HL-60 (cell line): Measurements from ENCODE around the gene IWS1.

ENCODE experiments used
- CTCF ChIP-seq: IDR thresholded peaks from one replicate; pipeline ENCODE4 v1.5.1; 2011; ENCODE audit warnings: low read length, control low read depth, inconsistent platforms; ENCODE audit not compliant: insufficient read depth
- GABPA ChIP-seq: IDR thresholded peaks from 2 replicates; pipeline ENCODE4 v1.6.1; 2012; ENCODE audit warnings: low read depth
- POLR2AphosphoS5 ChIP-seq: IDR thresholded peaks from 2 replicates; pipeline ENCODE4 v1.6.1; 2012; ENCODE audit warnings: low read depth
- TF ChIP-seq, protein P1 (sequence below): IDR thresholded peaks from 2 replicates; pipeline ENCODE4 v1.6.1; 2012; ENCODE audit warnings: low read depth; ENCODE audit not compliant: insufficient replicate concordance

DNA sequence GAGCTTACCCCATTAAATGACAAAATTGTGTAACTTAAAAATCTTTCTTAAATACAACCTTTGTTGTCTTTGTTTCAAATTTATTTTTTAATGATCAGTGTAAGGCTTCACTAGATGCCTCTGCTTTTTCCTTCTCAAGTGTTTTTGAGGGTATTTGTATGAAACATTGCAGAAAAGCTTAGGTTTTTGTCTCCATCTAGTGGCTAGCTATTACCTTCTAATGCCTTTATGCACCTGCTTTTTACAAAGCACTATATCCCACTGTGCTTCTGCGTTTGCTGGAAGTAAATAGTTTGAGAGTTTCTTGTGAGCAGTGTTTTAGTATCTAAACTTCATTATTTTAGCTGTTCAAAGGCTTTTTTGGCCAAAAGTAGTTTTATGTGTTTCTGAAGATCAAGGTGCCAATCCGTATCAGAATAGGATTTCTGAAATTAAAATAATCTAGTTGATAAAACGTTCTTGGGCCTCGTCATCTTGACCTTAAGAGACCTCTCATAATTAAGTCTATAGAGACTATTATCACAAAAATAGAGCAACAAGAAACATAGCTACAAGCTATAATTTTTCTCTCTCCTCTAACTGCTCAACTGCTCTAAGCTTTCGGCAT is 47.0 kb downstream of the IWS1 start:
- TF ChIP-seq GABPA = no peak
- TF ChIP-seq CTCF = peak; percentile 35
- TF ChIP-seq, protein P1, sequence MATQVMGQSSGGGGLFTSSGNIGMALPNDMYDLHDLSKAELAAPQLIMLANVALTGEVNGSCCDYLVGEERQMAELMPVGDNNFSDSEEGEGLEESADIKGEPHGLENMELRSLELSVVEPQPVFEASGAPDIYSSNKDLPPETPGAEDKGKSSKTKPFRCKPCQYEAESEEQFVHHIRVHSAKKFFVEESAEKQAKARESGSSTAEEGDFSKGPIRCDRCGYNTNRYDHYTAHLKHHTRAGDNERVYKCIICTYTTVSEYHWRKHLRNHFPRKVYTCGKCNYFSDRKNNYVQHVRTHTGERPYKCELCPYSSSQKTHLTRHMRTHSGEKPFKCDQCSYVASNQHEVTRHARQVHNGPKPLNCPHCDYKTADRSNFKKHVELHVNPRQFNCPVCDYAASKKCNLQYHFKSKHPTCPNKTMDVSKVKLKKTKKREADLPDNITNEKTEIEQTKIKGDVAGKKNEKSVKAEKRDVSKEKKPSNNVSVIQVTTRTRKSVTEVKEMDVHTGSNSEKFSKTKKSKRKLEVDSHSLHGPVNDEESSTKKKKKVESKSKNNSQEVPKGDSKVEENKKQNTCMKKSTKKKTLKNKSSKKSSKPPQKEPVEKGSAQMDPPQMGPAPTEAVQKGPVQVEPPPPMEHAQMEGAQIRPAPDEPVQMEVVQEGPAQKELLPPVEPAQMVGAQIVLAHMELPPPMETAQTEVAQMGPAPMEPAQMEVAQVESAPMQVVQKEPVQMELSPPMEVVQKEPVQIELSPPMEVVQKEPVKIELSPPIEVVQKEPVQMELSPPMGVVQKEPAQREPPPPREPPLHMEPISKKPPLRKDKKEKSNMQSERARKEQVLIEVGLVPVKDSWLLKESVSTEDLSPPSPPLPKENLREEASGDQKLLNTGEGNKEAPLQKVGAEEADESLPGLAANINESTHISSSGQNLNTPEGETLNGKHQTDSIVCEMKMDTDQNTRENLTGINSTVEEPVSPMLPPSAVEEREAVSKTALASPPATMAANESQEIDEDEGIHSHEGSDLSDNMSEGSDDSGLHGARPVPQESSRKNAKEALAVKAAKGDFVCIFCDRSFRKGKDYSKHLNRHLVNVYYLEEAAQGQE = no peak
- no peak for TF ChIP-seq POLR2AphosphoS5
